Retinal pigment epithelial cell (primary cell): Measurements from ENCODE around the gene GTF2F1.
"Not testable (repeated sequence)": the region's sequence is repeated elsewhere in the genome, so short reads cannot be mapped to it uniquely, and the experiment has no call there.

Source experiments
- DNase-seq: peaks from one replicate; pipeline ENCODE4 v3.0.0-alpha.2; 2010; ENCODE audit warnings: low read depth
- H3K4me3 ChIP-seq: 2 replicates; pipeline ENCODE4 v1.5.1; 2011; ENCODE audit warnings: mild to moderate bottlenecking, low read length, control low read depth, moderate library complexity
- CTCF ChIP-seq: conservative IDR thresholded peaks from 2 replicates; pipeline ENCODE4 v1.5.1; 2011; ENCODE audit warnings: low read depth, low read length, control low read depth, inconsistent platforms

GTF2F1 gene

GRCh38 chr19:6409346-6409745 lies 16.4 kb upstream of the GTF2F1 start:
- DNase-seq = no peak
- TF ChIP-seq CTCF = no peak
- no peak overlapping the region for H3K4me3 ChIP-seq

- no peak for DNase-seq
- no peak for TF ChIP-seq CTCF
- no peak overlapping the region for H3K4me3 ChIP-seq
Measured at GRCh38 chr19:6406401-6406800, 13.4 kb upstream of the GTF2F1 start.

- TF ChIP-seq CTCF = no peak
- peak; percentile 14 for DNase-seq
- no peak overlapping the region for H3K4me3 ChIP-seq
Measured at GRCh38 chr19:6402837-6403608, 10.1 kb upstream of the GTF2F1 start.

- no peak for DNase-seq
- TF ChIP-seq CTCF = no peak
- H3K4me3 ChIP-seq = no peak overlapping the region
Measured at GRCh38 chr19:6402058-6402457, 9.1 kb upstream of the GTF2F1 start.

GRCh38 chr19:6400062-6400944 lies 7.3 kb upstream of the GTF2F1 start:
- not testable (repeated sequence) for DNase-seq, H3K4me3 ChIP-seq

GRCh38 chr19:6396305-6396704 lies 3.3 kb upstream of the GTF2F1 start:
- H3K4me3 ChIP-seq = no peak overlapping the region
- no peak for DNase-seq
- no peak for TF ChIP-seq CTCF

GRCh38 chr19:6394831-6395230 lies 1.9 kb upstream of the GTF2F1 start:
- no peak overlapping the region for H3K4me3 ChIP-seq
- no peak for TF ChIP-seq CTCF

More at GRCh38 chr19:6394831-6395230, 1.9 kb upstream of the GTF2F1 start:
- DNase-seq = no peak
